Measurements from ENCODE around the gene PPP1R2.

PPP1R2 gene

GRCh38 chr3:195549931-195550519 lies 6.9 kb upstream of the PPP1R2 start:
- Histone ChIP-seq H3K9ac (no peak overlapping the region), H3K9me3 (ENCODE audit: control insufficient read depth, low read length) (no peaks in the 10 kb centered on the region)
- no peak for TF ChIP-seq CTCF (IDR thresholded peaks at IDR 0.05)

GRCh38 chr3:195548987-195549386 lies 5.9 kb upstream of the PPP1R2 start:
- H3K9me3 ChIP-seq (ENCODE audit: control insufficient read depth, low read length): no peaks in the 10 kb centered on the region
- no peak overlapping the region for H3K4me3 ChIP-seq (ENCODE audit: low read depth, low read length)
- H3K9ac ChIP-seq: no peak overlapping the region
- H3K4me1 ChIP-seq: no peaks in the 10 kb centered on the region
- H3K27ac ChIP-seq: no peak overlapping the region
- H3K4me2 ChIP-seq (ENCODE audit: low read length): no peak overlapping the region
- H2AFZ ChIP-seq: no peak overlapping the region
- no peaks in the 10 kb centered on the region for H3K27me3 ChIP-seq (ENCODE audit: control insufficient read depth, insufficient read depth, low read length)
- no peak for TF ChIP-seq CTCF (IDR thresholded peaks at IDR 0.05)
- H3K36me3 ChIP-seq (ENCODE audit: control insufficient read depth, insufficient read depth, low read length): no peaks in the 10 kb centered on the region
- H3K79me2 ChIP-seq: no peaks in the 10 kb centered on the region

More at GRCh38 chr3:195549931-195550519, 6.9 kb upstream of the PPP1R2 start:
- Histone ChIP-seq H3K79me2 (no peaks in the 10 kb centered on the region), H3K27ac (no peak overlapping the region), H3K4me3 (ENCODE audit: low read depth, low read length) (no peak overlapping the region), H3K27me3 (ENCODE audit: control insufficient read depth, insufficient read depth, low read length) (no peaks in the 10 kb centered on the region), H3K4me2 (ENCODE audit: low read length) (no peak overlapping the region), H2AFZ (no peak overlapping the region), H3K4me1 (no peaks in the 10 kb centered on the region), H3K36me3 (ENCODE audit: control insufficient read depth, insufficient read depth, low read length) (no peaks in the 10 kb centered on the region)

GRCh38 chr3:195548501-195548900 lies 5.4 kb upstream of the PPP1R2 start:
- no peak for TF ChIP-seq CTCF (IDR thresholded peaks at IDR 0.05)
- Histone ChIP-seq H3K4me1 (no peaks in the 10 kb centered on the region), H3K79me2 (no peaks in the 10 kb centered on the region), H2AFZ (no peak overlapping the region), H3K36me3 (ENCODE audit: control insufficient read depth, insufficient read depth, low read length) (no peaks in the 10 kb centered on the region), H3K27me3 (ENCODE audit: control insufficient read depth, insufficient read depth, low read length) (no peaks in the 10 kb centered on the region), H3K9ac (no peak overlapping the region), H3K27ac (no peak overlapping the region), H3K9me3 (ENCODE audit: control insufficient read depth, low read length) (no peaks in the 10 kb centered on the region), H3K4me2 (ENCODE audit: low read length) (no peak overlapping the region), H3K4me3 (ENCODE audit: low read depth, low read length) (no peak overlapping the region)

- Histone ChIP-seq H3K27ac (no peak overlapping the region), H3K4me1 (no peaks in the 10 kb centered on the region), H3K79me2 (no peaks in the 10 kb centered on the region), H2AFZ (no peak overlapping the region), H3K4me2 (ENCODE audit: low read length) (no peak overlapping the region), H3K36me3 (ENCODE audit: control insufficient read depth, insufficient read depth, low read length) (no peaks in the 10 kb centered on the region), H3K9ac (no peak overlapping the region), H3K27me3 (ENCODE audit: control insufficient read depth, insufficient read depth, low read length) (no peaks in the 10 kb centered on the region), H3K9me3 (ENCODE audit: control insufficient read depth, low read length) (no peaks in the 10 kb centered on the region), H3K4me3 (ENCODE audit: low read depth, low read length) (no peak overlapping the region)
- no peak for TF ChIP-seq CTCF (IDR thresholded peaks at IDR 0.05)
These were observed 4.9 kb upstream of the PPP1R2 start for GRCh38 chr3:195548006-195548405.

- Histone ChIP-seq H3K4me1 (no peaks in the 10 kb centered on the region), H3K4me3 (ENCODE audit: low read depth, low read length) (no peak overlapping the region), H3K79me2 (peaks cover 5% of the 10 kb centered on the region), H3K9ac (no peak overlapping the region), H3K36me3 (ENCODE audit: control insufficient read depth, insufficient read depth, low read length) (no peaks in the 10 kb centered on the region), H3K27ac (peak overlapping the region; percentile 8), H2AFZ (no peak overlapping the region), H3K9me3 (ENCODE audit: control insufficient read depth, low read length) (no peaks in the 10 kb centered on the region), H3K4me2 (ENCODE audit: low read length) (no peak overlapping the region), H3K27me3 (ENCODE audit: control insufficient read depth, insufficient read depth, low read length) (no peaks in the 10 kb centered on the region)
- TF ChIP-seq CTCF (IDR thresholded peaks at IDR 0.05): no peak
These were observed 3.0 kb upstream of the PPP1R2 start for GRCh38 chr3:195546130-195546560.

Data from parathyroid adenoma (tissue), 2 donors.